ENCODE measurements around the gene COL4A3.

COL4A3 gene

DNA sequence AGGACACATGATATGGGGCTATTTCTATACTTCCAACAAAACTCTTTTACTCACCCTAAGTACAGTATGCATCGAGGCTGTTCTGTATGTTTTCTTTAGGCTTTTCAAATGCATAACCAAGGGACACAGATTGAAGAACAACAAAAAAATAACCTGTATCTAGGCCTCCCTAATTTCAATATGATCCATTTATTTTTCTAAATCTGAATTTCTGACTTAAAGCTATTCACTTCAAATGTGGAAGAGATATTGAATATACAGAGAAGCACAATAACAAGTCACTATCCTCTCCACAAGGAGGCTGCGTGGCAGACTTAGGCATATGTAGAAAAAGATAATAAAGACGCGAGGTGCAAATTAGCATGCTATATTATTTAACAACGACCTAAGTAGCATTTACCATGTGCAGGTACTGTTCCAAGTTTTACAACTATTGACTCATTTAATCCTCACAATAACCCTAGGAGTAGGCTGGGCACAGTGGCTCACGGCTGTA, 121.4 kb downstream of the COL4A3 start:
- DNase-seq (ENCODE audit: low read depth in 2 of 2, low spot score in 1 of 2) = no peak

DNA sequence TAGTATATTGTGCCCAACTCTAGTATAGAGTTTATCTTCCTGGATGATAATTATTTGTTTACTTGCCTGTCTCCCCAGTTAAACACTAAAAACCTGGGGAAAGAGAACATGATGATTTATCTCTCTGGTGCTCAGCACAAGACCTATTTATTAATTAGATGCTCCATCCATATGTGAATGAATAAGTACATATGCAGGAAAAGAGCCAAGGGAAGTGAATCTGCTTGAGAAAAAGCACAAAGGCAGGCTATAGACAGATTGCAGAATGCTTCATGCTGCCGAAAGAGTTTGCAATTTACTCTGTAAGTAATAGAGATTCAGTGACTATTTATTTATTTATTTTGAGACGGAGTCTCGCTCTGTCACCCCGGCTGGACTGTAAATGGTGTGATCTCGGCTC, 123.3 kb downstream of the COL4A3 start:
- no peak for DNase-seq (ENCODE audit: low read depth in 2 of 2, low spot score in 1 of 2)

DNA sequence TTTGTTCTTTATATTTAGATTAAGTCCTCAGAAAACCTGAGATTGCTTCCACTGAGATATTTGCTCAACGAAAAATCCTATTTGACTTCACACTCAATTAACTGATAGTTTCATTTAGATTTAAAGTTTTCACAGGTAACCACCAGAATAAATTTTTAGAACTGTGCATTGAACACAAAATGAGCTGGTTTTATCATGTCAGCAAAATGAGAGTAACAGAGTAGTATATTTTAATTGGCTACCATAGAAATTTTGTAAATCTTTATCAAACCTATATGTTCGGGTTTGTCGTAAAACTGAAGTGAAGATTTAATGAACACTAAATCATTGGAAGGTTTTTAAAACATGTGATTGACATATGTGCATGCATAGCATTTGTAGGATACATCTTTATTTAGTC, 127.9 kb downstream of the COL4A3 start:
- DNase-seq (ENCODE audit: low read depth in 2 of 2, low spot score in 1 of 2) = no peak

DNA sequence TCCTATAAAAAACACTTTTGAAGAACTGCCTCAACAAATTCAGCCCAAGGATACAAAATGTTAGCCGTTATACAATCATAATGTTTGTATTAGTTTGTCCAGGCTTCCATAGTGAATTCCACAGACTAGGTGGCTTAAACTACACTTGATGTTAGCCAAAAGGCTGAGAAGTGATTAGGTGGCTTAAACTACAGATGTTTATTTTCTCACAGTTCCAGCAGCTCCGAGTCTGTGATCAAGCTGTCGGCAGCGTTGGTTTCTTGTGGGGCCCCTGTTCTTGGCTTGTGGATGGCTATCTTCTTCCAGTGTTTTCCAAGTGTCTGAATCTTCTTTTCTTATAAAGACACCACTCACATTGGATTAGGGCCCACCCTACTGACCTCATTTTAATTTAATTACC, 129.1 kb downstream of the COL4A3 start:
- DNase-seq (ENCODE audit: low read depth in 2 of 2, low spot score in 1 of 2) = no peak

DNA sequence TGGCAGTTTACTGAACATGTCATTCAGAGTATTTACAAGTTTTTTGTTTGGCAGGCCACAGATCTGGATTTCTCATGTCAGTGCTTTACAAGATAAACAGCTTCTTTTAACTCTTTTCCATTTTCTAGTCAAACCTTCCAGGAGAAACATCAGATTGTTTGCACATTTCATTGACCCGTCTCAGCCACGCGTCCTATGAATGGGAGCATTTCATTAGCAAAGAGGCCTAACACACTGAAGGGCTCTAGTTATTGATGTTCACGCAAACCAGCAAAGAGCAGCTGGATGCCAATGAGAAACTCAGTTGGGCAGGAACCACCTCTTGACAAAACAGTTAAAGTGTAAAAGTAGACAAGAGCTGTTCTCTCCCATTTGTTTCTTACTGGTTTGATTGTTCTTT, 131.4 kb downstream of the COL4A3 start:
- DNase-seq (ENCODE audit: low read depth in 2 of 2, low spot score in 1 of 2) = no peak

DNA sequence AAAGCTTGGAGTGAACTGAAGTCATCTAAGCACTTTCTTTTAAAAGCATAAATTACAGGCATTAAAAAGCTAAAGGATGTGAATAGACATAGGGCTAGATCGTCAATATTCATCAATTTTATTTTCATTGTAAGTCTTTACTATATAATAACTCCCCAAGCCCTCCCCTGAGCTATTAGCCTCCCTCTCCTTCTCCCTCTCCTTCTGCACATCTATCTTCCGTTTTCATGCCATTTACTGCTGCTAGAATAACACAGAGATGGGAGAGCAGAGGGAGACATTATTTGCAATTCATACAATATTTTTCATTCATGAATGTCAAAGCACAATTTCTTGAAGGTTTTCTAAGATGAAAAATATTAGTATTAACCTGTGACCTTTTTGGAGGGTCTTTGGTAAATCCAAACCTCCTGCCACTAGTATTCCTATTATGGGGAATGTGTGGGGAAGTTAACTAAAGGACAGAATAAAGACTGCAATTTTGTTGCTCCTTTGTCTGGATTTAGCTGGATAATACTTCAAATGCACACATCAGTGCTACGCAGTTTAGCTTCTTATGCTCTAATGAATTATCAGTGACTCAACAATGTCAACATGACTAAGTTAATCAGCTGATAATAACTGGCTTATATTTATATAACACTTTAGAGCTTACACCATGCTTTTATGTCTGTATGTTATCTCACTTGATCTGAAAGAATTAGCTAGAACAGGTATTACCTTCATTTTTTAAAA, 132.4 kb downstream of the COL4A3 start:
- DNase-seq (ENCODE audit: low read depth in 2 of 2, low spot score in 1 of 2) = no peak

DNA sequence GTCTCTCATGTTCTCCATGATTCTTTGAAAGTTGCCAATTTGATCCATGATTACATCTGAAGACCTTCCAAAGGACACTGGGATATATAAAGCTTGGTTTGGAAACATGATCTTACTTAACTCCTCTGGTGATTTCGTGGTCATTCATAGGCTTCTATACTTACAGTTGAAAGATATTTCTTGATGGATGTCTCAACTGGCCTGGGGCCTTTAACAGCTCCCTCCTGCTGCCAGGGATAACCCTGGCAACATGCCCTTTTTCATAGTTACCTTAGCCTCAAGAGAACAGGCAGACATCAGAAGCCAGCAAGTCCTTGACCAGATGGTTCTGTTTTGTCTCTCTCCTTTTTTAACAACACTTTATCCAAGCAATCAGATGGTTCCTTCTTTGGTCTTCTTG, 137.1 kb downstream of the COL4A3 start:
- DNase-seq (ENCODE audit: low read depth in 2 of 2, low spot score in 1 of 2) = no peak

DNA sequence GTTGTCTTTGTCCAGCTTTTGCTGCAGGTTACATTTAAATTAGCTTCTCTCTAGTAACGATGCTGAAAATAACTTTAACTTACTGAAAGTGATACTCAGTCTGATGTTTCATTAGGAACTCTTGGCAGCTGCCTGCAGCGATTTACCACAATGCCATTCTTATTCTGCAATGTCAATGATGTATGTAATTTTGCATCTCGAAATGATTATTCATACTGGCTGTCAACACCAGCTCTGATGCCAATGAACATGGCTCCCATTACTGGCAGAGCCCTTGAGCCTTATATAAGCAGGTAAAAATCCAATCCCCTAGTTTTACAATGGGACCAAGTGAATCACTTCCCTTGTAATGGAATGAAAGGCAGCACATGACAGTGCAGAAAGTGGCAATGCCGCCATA, 144.4 kb downstream of the COL4A3 start:
- no peak for DNase-seq (ENCODE audit: low read depth in 2 of 2, low spot score in 1 of 2)

DNA sequence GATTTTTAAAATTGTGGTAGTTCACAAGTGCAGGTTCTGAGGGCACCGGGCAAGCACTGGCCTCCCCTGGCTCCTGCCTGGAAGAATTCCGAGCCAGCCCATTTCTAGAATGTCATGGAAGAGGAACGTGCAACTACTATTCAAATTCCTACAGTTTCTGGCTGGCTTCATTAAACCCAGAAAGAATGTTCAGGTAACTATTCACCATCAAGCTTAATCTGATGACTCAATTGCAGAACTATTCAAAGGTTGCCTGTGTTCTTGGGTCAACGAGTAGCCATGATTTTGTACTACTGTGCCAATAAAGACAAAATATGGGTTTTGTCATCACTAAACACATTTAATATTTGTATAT, 146.3 kb downstream of the COL4A3 start:
- no peak for DNase-seq (ENCODE audit: low read depth in 2 of 2, low spot score in 1 of 2)

DNA sequence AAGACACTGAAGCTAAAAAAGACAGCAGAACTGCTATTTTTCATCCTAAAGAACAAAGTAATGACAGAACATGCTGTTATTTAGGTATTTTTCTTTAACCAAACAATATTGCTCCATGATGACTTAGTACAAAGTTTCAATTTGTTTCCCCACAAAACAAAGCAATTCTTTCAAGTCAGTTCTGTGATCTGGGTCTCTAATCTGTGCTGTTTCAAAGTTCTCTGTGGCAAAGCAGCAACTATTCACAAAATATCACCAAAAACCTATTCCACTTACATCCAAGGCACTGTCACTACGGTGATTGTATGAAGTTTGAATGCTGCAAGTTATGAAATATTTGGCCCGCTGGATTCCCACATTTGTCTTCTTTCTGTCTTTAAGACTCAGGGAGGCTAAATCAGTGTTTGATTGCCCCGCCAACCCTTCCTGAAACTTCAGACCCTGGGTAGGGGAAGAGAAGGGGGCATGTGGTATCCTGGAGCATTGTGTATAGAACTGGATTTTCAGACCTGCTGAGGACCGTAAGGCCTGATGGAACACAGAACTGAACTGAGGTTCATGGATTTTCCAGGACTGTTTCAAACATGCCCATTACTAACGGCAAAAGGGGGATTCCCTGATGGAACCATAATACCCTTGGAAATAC, 147.6 kb downstream of the COL4A3 start:
- no peak for DNase-seq (ENCODE audit: low read depth in 2 of 2, low spot score in 1 of 2)

DNA sequence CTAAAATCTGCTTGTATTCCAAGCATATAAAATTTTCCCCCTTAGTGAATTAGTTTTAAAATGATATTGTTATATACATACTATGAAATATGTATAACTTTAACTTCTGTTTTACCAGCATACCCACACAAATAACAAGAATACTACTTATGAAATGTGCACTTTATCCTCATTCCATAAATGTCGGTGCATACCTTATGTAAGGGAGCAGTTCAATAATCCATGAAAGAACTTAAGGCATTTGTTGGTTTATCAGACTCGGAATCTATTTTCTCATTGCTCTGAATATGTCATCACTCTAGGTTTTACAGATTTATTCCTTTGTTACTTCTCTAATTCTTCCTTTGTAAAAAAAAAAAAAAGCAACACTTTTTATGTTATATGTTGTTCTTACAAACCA, 148.2 kb downstream of the COL4A3 start:
- DNase-seq (ENCODE audit: low read depth in 2 of 2, low spot score in 1 of 2) = no peak

DNA sequence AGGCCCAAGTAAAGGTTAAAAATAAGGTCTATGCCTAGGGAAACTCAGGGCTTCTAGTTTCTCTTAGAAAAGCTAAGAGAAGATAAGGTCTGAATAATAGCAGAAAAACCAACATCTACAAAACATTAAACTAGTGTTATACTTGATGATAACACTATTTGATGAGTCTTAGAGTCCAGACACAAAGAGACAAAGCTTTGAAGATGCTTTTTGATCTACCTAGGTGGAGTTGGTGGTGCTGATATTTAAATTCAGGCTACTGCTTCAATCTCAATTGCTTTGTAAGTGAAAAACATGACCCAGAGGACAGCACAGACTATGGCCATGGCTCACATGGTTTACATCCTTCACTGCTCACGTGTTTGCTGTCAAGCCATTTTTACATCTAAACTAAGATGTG, 148.9 kb downstream of the COL4A3 start:
- no peak for DNase-seq (ENCODE audit: low read depth in 2 of 2, low spot score in 1 of 2)

DNA sequence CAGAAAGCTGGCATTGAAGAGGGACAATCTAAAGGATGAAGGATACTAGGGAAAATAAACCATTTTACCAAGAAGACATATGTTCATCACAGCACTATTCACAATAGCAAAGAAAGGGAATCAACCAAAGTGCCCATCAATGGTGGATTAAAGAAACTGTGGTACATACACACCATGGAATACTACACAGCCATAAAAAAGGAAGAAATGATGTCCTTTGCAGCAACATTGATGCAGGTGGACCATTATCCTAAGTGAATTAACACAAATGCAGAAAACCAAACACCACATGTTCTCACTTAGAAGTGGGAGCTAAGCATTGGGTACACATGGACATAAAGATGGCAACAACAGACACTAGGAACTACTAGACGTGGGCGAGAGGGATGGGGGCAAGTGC, 153.4 kb downstream of the COL4A3 start:
- no peak for DNase-seq (ENCODE audit: low read depth in 2 of 2, low spot score in 1 of 2)

DNA sequence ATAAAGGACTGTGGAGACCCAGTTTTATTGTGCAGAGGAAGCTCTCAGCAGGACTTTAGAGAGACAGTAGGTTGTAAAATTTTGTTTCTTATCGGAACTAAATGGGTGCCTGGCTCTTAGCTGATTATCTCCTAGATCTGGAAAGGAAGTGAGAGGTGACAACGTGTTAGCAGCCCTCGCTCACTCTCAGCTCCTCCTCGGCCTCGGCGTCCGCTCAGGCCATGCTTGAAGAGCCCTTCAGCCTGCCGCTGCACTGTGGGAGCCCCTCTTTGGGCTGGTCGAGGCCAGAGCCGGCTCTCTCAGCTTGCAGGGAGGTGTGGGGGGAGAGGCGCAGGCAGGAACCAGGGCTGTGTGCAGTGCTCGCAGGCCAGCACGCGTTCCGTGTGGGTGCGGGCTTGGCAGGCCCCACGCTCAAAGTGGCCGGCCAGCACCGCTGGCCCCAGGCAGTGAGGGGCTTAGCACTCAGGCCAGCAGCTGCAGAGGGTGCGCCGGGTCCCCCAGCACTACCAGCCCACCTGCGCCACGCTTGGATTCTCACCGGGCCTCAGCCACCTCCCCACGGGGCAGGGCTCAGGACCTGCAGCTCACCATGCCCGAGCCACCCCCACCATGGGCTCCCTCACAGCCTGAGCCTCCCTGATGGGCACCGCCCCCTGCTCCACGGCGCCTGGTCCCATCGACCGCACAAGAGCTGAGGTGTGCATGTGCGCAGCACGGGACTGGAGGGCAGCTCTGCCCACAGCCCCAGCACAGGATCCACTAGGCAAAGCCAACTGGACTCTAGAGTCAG, 156.1 kb downstream of the COL4A3 start:
- DNase-seq (ENCODE audit: low read depth in 2 of 2, low spot score in 1 of 2) = no peak

DNA sequence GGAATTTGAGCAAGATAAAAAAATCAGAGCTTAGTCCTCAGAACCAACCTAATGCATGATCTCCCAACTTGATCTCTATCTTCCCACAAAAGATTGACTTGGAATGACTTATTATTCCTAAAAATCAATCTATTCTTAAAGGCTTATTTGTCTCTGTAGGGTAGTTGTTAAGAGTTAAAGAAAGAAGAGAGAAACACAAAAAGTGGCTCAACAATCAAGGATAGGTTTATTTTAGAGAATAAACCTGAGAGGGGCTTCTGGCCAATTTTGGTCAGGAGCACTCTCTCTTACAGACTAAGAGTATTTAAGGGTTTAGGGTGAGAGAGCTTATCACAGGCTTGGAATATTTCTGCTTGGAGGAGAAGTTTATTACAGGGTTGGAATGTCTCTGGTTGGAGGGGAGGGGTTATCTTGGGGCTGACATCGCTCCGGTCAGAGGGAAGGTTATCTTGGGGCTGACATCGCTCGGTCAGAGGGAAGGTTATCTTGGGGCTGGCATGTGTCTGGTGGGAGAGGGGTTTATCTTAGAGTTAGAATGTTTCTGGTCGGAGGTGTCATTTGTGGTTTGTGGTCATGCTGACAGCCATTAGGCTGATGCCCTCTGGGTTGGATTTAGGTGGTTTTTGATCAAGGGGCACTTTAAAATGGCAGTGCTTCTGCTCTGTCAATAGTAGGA, 158.2 kb downstream of the COL4A3 start:
- no peak for DNase-seq (ENCODE audit: low read depth in 2 of 2, low spot score in 1 of 2)

DNA sequence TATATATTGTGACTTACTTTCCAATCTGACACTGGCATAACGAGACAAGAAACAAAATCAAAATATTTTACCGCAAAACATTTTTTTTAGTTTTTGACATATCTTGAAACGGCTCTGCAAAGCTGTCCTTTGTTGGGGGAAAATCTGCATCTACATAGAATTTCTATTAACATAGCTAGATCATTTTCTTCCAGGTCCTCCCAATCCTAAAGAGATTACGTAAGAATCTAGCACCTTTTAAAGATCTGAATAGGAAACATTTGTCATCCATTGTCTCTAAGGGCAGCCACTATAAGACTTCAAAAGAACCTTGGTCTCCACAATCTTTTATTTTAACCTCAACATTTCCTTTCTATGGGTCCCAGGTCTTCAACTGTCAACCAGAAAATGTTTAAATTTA, 159.4 kb downstream of the COL4A3 start:
- DNase-seq (ENCODE audit: low read depth in 2 of 2, low spot score in 1 of 2) = no peak

DNA sequence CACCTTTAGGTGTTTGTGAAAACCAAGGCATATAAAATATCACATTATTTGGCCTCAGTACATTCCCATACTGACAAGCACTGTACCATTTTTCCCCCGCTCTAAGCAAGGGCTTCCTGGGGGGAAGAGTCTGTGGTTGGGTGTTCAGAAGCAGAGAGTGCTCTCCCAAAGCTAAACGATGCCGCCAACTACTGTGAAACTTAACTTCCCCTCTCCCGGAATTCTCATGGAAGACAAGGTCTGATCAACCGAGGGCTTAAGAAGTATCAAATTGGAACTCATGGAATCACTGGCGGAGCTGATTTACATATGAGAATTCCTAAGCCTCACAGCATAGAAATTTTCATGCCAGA, 160.2 kb downstream of the COL4A3 start:
- DNase-seq (ENCODE audit: low read depth in 2 of 2, low spot score in 1 of 2) = no peak

DNA sequence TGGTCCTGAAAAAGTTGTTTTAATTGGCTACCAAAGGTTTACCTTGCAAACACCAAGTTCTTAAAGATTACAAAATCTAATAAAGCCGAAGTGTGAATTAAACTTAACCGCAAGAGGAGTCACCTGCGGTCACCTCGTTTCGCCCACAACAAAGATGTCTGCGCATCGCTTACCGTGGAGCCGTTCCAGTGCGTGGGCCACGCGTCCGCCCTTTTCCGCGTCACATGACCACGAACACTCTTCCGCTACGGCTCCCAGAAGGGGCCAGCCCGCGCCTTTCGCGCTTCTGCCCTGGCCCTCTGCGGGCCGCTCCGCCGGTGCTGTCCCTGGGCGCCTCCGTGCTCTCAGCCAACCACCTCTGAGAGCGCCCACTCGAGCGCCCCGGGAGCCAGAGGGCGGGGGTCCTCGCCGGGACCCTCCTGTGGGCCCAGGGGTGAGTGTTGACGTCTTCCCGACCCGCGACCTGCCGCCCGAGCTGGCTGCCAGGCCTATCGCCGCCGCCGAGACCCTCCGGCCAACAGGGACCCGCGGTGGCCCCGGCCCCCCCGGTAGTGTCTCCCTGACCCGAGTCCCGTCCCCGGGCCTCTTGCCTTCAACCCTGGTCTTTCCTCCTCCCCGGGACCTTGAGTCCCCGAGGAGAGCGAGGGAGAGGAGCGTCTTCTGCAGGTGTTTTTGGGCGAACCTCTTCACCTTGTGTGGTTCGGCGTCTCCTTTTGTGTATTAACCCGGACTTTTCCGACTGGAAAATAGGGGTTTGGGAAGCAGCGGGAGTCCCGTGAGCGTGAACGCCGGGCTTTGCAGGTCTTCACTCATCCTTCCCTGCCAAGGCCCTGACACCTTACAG, 160.8 kb downstream of the COL4A3 start, which contains the start of gene MFF:
TSS of gene MFF (plus strand) at position 257 of the 844 bp plus-strand sequence. CDS start 5,415 bp downstream, outside the sequence.
- peak; percentile 86 to 87 for DNase-seq (ENCODE audit: low read depth in 2 of 2, low spot score in 1 of 2)

DNA sequence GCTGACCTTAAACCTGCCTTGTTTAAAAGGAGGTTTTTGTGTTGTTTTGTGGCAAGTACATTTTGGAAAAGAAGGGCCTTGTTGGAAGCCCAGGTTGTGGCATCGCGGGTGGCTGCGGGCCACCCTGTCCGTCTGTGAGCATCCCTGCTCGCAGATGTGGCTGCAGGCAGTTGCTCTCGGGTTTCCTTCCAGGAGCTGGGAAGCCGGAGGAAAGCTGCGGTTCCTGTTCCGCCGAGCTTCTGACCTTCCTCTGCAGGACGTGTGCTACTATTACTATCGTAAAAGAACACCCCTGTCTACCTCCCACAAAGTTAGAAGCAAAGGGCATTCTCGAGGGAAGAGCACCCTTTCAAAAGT, 161.4 kb downstream of the COL4A3 start:
- DNase-seq (ENCODE audit: low read depth in 2 of 2, low spot score in 1 of 2) = no peak

DNA sequence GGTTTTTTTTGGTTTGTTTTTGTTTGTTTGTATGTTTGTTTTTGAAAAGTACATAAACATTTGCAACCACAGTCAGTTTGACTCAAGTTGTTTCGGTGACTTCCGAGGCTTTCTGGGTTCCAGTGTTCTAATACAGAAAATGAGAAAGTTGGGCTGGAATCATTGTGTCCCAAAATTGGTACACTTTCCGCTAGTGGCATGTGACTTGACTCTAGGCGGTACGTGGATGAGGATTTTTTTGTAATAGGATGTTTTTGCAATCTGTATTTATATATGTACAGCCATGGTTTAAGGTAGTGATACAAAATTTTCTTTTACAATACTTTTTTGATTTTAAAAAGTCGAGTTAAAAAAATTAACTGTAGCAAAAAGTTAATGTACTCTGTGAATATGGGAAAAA, 162.4 kb downstream of the COL4A3 start:
- DNase-seq (ENCODE audit: low read depth in 2 of 2, low spot score in 1 of 2) = no peak

DNA sequence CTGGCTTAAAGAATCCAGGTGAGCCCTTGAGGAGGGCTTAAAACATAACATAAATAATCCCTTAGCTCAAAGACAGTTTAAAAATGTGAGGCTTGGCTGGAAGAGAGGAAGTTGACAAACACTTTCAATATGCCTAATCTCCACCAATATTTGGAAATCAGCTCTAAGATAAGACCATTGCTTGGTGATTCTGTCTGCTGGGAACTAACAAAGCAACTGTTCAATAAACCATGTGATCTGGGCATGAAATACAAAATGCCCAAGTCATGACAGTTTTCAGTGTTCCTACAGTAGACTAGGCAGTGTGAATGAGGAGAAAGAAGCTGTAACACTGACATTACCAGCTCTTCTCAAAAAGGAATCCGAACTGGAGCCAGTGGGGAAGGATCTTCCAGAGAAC, 171.3 kb downstream of the COL4A3 start:
- no peak for DNase-seq (ENCODE audit: low read depth in 2 of 2, low spot score in 1 of 2)
